HG03378 (cell line): ENCODE data around the gene ZC3H12D.
"Not testable (repeated sequence)": the region's sequence is repeated elsewhere in the genome, so short reads cannot be mapped to it uniquely, and the experiment has no call there.

Experiments used
- ATAC-seq: cut with Tn5 transposase; IDR thresholded peaks from one replicate; pipeline ENCODE4 v1.9.1; 2021; ENCODE audit warnings: mild to moderate bottlenecking, moderate library complexity; ENCODE audit not compliant: unreplicated experiment

Gene ZC3H12D

GRCh38 chr6:149460249-149460648 lies 24.6 kb downstream of the ZC3H12D start:
- not testable (repeated sequence) for ATAC-seq

- no peak for ATAC-seq
Measured at GRCh38 chr6:149459761-149460160, 25.1 kb downstream of the ZC3H12D start.

DNA sequence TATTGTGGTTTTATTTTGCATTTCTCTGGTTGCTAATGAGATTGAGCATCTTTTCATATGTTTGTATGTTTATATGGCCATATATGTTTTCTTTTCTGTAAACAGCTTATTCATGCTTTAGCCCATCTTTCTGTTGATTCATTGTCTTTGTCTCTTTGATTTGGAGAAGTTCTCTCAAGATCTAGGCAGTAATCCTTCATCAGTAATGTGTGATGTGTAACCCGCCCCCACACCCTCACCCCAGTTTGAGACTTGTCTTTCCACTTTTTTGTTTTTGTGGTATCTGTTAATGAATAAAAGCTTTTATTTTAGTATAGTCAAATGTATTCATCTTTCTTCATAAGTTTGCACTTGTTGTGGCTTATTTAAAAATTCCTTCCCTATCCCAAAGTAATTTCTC lies 26.0 kb downstream of the ZC3H12D start:
- no peak for ATAC-seq

DNA sequence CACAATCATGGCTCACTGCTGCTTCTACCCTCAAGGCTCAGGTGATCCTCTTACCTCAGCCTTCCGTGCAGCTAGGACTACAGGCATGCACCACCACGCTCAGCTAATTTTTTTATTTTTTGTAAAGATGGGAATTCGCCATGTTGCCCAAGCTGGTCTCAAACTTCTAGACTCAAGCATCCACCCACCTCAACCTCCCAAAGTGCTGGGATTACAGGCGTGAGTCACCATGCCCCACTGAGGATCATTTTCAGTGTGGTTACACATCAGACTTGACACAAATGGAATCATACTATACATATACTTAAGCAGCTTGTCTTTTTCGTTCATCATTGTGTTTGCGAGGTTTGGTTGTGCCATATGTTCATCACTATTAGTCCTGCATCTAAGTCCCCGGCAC lies 26.6 kb downstream of the ZC3H12D start:
- ATAC-seq = no peak

- ATAC-seq = no peak
Measured at GRCh38 chr6:149457316-149457884, 27.4 kb downstream of the ZC3H12D start.

GRCh38 chr6:149456311-149457021 lies 28.3 kb downstream of the ZC3H12D start:
- no peak for ATAC-seq

GRCh38 chr6:149455031-149455732 lies 29.6 kb downstream of the ZC3H12D start:
- no peak for ATAC-seq

- no peak for ATAC-seq
Measured at GRCh38 chr6:149454346-149454848, 30.4 kb downstream of the ZC3H12D start.

GRCh38 chr6:149453597-149454345 lies 31.0 kb downstream of the ZC3H12D start:
- ATAC-seq = no peak

DNA sequence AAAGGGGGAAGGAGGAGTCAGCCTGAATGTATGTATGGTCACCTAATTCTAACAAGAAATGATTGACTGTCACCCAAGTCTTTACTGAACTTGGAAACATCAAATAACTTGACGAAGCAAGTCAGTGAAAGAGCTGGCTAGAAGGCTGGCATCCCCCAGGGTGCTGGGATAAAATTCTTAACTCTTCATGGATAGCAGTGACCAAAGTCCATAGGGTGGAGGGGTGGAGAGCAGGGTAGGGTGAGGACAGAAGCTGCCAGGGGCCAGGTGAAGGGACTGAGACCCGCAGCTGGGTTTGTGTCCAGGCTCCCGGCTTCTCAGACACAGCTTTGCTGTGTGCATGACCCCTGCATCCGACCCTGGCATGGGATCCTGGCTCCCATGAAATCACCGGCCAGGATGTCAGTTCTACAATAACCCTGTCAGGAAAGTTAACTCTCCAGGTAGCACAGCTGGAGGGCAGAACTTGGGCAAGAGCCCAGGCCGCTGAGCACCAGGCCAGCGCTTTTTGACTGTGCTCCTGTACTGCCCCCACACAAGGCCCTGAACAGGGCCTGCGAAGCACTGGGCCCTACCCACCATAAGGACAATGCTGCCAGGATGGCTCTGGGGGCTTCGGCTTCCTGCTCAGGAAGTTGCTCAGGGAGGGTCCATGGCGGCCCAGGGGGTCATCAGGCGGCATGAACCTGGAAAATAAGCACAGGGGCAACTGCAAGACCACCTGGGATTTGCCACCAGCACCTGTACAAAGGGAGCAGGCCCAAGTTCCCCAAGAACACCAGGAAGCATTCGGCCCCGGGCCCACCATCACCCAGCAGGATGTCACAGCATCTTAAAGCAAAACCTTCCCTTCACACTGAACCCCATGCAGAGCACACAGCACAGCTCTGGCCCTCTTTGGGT lies 32.5 kb downstream of the ZC3H12D start:
- no peak for ATAC-seq

- no peak for ATAC-seq
Measured at GRCh38 chr6:149451376-149452036, 33.3 kb downstream of the ZC3H12D start.

DNA sequence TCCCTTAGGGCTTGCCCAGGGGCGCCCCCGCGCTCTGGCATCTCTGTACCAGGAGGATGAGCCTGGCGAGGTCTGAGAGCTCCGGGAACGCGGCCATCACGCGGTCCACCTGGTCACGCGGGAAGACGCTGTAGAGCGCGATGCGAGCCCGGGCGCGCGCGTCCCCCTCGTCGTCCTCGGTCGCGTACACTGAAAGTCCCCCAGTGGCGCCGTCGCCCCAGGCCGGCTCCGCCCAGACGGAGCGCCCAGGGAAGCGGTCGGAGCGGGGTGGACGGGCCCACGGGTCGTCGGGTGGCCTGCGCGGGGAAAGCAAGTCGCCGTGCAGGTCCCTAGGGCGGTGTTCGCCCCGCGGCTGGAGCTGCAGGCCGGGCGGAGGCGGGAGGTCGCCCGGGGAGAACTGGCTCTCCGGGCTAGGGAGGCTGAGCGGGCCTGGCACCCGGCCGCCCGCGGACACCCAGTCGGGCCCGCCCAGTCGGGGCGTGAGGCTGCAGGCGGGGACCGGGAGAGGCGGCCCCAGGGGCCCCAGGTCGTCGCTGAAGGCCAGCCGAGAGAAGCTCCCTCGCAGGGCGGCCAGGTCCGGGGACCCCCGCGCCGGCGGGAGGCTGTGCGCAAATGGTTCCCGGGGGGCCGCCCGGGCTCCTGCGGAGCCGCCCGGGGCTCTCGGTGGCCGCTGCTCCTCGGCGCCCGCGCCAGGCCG lies 34.0 kb downstream of the ZC3H12D start:
- no peak for ATAC-seq

DNA sequence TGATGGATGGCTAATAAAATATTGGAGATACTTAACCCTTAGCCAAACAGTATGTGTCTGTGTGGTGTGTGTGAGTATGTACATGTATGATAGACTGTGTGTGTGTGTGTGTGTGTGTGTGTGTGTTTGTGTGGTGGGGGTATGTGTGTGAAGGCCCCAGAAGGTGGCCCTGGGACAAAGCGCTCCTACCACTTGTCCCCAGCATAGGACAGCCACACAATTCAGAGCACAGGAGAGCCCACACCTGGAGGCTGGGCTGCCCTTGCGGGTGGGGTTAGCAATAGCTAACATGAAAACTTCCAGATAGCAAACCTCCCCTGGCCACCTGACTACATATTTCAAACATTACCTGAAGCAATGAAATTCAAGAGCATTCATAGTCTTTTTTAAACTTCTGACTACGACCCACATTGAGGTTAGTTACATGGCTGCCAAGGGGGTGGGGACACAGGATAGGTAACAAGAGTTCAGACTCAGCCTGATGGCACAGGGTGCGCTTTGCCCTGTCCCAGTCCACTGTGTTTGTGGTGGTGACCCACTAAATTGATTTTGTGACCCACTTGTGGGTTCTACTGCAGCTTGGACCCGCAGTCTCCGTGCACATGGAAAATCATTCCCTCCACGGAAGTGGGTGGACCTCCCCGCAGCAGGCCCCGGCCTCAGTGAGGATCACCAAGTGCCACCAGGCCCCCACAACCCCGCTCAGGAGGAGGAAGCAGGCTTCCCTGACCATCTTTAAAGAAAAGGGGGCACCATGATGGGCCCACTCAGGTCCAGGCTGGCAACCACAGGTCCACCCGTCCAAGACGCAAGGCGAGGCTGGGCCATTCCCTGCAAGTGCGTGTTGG lies 34.8 kb downstream of the ZC3H12D start:
- no peak for ATAC-seq

DNA sequence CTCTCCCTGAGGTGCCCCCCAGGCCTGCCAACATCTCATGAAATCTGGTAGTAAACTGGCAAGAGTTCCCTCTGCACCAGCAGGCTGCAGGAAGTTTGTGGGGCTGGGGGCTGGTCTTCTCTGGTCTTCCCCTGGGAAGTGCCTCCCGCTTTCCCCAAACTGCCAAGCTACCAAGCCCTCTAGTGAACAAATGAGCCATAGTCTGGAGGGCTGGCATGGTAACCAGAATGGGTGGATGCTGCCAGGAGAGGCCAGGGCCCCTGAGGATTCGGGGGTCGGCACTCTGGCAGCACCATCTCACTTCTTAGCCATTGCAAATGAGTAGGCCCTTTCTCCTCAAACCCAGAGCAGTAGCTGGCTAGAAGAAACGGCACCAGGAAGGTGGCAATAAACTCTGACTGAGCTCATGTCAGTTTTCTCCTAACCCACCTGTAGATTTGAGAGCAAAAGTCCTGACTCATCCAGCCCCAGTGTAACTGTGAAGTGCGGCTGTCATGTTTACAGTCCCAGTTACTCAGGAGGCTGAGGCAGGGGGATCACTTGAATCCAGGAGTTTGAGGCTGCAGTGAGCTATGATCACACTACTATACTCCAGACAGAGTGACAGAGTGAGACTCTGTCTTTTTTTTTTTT lies 35.9 kb downstream of the ZC3H12D start:
- ATAC-seq = no peak

DNA sequence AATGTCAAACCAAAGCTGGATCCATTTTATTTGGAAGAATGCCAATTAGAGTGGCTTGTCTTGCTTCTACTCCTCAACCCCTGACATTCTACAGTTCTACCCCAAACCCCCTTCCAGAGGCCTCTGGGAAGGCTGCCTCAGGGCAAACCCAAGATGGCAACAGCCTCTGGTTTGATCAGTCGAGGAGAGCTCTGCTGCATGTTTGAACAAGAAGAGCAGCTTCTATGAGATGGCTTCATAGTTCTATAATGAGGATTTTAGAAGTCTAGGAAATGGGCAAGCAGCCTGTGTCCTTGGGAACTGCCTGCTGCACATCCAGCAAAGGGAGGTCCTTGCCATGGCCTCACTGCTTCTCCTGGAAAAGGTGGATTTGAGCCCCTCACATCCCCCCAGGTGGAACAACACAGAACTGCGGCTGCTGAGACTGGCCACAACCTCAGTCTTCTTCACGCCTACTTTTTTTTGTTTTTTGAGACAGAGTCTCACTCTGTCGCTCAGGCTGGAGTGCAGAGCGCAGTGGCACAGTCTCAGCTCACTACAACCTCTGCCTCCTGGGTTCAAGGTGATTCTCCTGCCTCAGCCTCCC lies 37.9 kb downstream of the ZC3H12D start:
- ATAC-seq = no peak

GRCh38 chr6:149445573-149445972 lies 39.2 kb downstream of the ZC3H12D start:
- ATAC-seq = no peak

DNA sequence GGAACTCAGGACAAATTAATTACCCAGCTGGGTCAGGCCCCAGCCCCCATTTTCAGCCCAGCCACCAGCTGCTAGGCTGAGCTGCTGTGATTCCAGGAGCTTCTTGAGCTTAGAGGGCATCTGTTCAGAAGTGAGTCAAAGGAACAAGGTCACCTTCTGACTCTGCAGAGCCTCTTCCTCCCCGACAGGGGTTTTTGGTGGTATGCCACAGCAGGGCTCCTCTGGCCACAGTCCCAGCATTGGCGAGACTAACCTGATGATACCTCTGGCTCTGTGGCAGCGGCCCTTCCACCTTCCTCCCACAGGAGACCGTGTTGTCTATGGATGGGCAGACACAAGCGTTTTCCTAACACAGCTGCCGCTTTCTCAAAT lies 39.7 kb downstream of the ZC3H12D start:
- ATAC-seq = no peak
